Skin epidermis (tissue), 12 donors: ENCODE measurements around the gene OR2AJ1.

ENCODE experiments used
- H3K27ac ChIP-seq, 21 experiments: fragments of 200-600 bp; sonication (generic) in 11 of 21; one replicate each; pipeline ENCODE4 v1.5.0; 2020; ENCODE audit warnings: mild to moderate bottlenecking in 3 of 21, inconsistent platforms in 2 of 21, moderate library complexity in 2 of 21
- H3K4me3 ChIP-seq, 7 experiments: fragments of 200-600 bp; sonication (generic) in 2 of 7; one replicate each; pipeline ENCODE4 v1.5.0; 2020; ENCODE audit warnings: inconsistent platforms in 2 of 7, mild to moderate bottlenecking in 2 of 7, moderate library complexity in 1 of 7

Gene OR2AJ1

GRCh38 chr1:247924868-247925267 is at the start of gene OR2AJ1:
TSS of gene OR2AJ1 (plus strand) at chr1:247924889. CDS start at chr1:247933769, 8,880 bp downstream.
- Histone ChIP-seq H3K27ac (no peak within 1 kb of the TSS), H3K4me3 (no peak within 1 kb of the TSS)

GRCh38 chr1:247883346-247883745 is 41.3 kb upstream of the OR2AJ1 start:
- Histone ChIP-seq H3K27ac (no peak overlapping the region), H3K4me3 (no peak overlapping the region)

GRCh38 chr1:247884797-247885413 is 39.8 kb upstream of the OR2AJ1 start:
- H3K4me3 ChIP-seq, result no peak overlapping the region
- H3K27ac ChIP-seq, result no peak overlapping the region

GRCh38 chr1:247895163-247895637 is 29.5 kb upstream of the OR2AJ1 start, which contains the start of gene OR2W3:
TSS of gene OR2W3 (plus strand) at chr1:247895587. CDS start at chr1:247895587, 0 bp downstream.
- Histone ChIP-seq H3K27ac (no peak within 1 kb of the TSS), H3K4me3 (no peak within 1 kb of the TSS)

- H3K27ac ChIP-seq, result no peak overlapping the region
- no peak overlapping the region for H3K4me3 ChIP-seq
Observed at GRCh38 chr1:247895976-247896375, 28.7 kb upstream of the OR2AJ1 start.

GRCh38 chr1:247904122-247904521 is 20.6 kb upstream of the OR2AJ1 start:
- Histone ChIP-seq H3K4me3 (no peak overlapping the region), H3K27ac (no peak overlapping the region)

GRCh38 chr1:247905181-247905580 is 19.5 kb upstream of the OR2AJ1 start:
- H3K27ac ChIP-seq, result no peak overlapping the region
- H3K4me3 ChIP-seq, result no peak overlapping the region

GRCh38 chr1:247905910-247906503 is 18.7 kb upstream of the OR2AJ1 start:
- no peak overlapping the region for H3K27ac ChIP-seq
- peak overlapping the region in 4 of 7 experiments; percentile 0 to 23 (median 7) for H3K4me3 ChIP-seq

GRCh38 chr1:247906504-247907047 is 18.1 kb upstream of the OR2AJ1 start:
- H3K27ac ChIP-seq, result no peak overlapping the region
- H3K4me3 ChIP-seq, result peak overlapping the region in 4 of 7 experiments; percentile 0 to 23 (median 7)

- H3K4me3 ChIP-seq, result no peak overlapping the region
- no peak overlapping the region for H3K27ac ChIP-seq
Observed at GRCh38 chr1:247908766-247909165, 15.9 kb upstream of the OR2AJ1 start.

GRCh38 chr1:247913786-247914185 is 10.9 kb upstream of the OR2AJ1 start:
- Histone ChIP-seq H3K27ac (no peak overlapping the region), H3K4me3 (no peak overlapping the region)

- H3K27ac ChIP-seq, result no peak overlapping the region
- H3K4me3 ChIP-seq, result no peak overlapping the region
Observed at GRCh38 chr1:247914941-247915662, 9.6 kb upstream of the OR2AJ1 start.

- Histone ChIP-seq H3K4me3 (no peak within 1 kb of the TSS), H3K27ac (no peak within 1 kb of the TSS)
Observed at GRCh38 chr1:247919952-247920351, 4.7 kb upstream of the OR2AJ1 start, which contains the start of gene OR2T8. TSS of gene OR2T8 (plus strand) at chr1:247920252. CDS start at chr1:247921018, 766 bp downstream.

- no peak overlapping the region for H3K27ac ChIP-seq
- no peak overlapping the region for H3K4me3 ChIP-seq
Observed at GRCh38 chr1:247923941-247924340, 748 bp upstream of the OR2AJ1 start.

- no peak overlapping the region for H3K27ac ChIP-seq
- no peak overlapping the region for H3K4me3 ChIP-seq
Observed at GRCh38 chr1:247933989-247934388, 9.3 kb downstream of the OR2AJ1 start.

GRCh38 chr1:247935781-247936180 is 11.1 kb downstream of the OR2AJ1 start:
- H3K27ac ChIP-seq, result no peak overlapping the region
- no peak overlapping the region for H3K4me3 ChIP-seq

- Histone ChIP-seq H3K27ac (no peak overlapping the region), H3K4me3 (no peak overlapping the region)
Observed at GRCh38 chr1:247936415-247936814, 11.7 kb downstream of the OR2AJ1 start.

GRCh38 chr1:247936965-247937734 is 12.5 kb downstream of the OR2AJ1 start:
- H3K4me3 ChIP-seq, result peak overlapping the region in 5 of 7 experiments; percentile 15 to 46 (median 28)
- peak overlapping the region in 2 of 21 experiments; percentile 21 to 47 for H3K27ac ChIP-seq

GRCh38 chr1:247942624-247943023 is 17.9 kb downstream of the OR2AJ1 start:
- no peak overlapping the region for H3K27ac ChIP-seq
- H3K4me3 ChIP-seq, result no peak overlapping the region

- H3K4me3 ChIP-seq, result no peak within 1 kb of the TSS
- no peak within 1 kb of the TSS for H3K27ac ChIP-seq
Observed at GRCh38 chr1:247948558-247948957, 23.9 kb downstream of the OR2AJ1 start, which contains the start of gene OR2L8. TSS of gene OR2L8 (plus strand) at chr1:247948858. CDS start at chr1:247948858, 0 bp downstream.
